ENCODE measurements around the gene EPN2. TPM values are rescaled to one million over a fixed set of nuclear protein-coding genes. Genes with fewer than 3 reads are reported as not detected.
"Not testable (repeated sequence)": the region's sequence is repeated elsewhere in the genome, so short reads cannot be mapped to it uniquely, and the experiment has no call there.

The EPN2 gene
- 9.0 and 15.3 TPM in 2 replicates for total RNA-seq (2014; rRNA removed; shearing (Covaris generic))

DNA sequence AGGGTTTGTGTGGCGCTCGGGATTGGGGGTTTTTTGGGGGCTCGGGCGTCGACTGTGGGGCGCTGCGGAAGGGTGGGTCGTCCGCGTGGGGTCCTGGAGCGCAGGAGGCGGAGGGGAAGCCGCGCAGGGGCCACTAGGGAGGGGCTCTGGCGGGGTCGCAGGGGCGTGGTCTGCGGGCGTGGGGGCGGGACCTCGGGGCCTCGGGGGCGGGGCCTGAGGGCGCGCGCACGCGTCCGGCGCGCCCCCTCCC, at the start of gene EPN2:
Gene EPN2, plus strand, starts transcription at position 228 of the 250 bp plus-strand sequence. CDS start 45,754 bp downstream, outside the sequence.
- DNase-seq (ENCODE audit: low read depth), result peak; percentile 15

DNA sequence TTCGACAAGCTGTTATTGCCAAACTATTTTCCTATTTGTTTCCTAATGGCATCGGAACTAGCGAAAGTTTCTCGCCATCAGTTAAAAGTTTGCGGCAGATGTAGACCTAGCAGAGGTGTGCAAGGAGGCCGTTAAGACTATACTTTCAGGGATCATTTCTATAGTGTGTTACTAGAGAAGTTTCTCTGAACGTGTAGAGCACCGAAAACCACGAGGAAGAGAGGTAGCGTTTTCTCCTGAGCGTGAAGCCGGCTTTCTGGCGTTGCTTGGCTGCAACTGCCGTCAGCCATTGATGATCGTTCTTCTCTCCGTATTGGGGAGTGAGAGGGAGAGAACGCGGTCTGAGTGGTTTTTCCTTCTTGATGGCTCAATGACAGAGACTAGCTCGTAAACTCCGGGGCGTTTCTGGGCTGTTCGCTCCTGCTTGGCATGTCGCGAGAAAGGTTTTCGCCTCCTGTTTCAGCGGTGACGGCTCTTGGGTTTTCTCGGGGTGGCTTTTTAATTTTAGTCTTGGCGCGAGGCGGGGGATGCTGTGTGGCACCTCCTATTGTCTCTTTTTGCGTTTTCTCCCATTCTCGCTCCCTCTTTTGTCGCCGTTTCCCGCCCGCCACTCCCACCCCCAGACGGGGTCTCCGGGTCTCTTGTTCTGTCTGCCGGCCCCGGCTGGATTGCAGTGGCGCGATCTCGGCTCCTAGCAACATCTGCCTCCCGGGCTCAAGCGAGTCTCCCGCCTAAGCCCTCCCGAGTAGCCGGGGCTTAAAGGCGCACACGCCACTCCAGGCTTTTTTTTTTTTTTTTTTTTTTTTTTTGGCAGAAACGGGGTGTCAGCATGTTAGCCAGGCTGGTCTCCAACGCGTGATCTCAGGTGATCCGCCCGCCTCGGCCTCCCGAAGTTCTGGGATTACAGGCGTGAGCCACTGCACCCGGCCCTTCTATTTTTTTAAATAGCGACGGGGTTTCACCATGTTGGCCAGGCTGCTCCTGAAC, 49.0 kb upstream of the EPN2 start:
- not testable (repeated sequence) for DNase-seq (ENCODE audit: low read depth)

DNA sequence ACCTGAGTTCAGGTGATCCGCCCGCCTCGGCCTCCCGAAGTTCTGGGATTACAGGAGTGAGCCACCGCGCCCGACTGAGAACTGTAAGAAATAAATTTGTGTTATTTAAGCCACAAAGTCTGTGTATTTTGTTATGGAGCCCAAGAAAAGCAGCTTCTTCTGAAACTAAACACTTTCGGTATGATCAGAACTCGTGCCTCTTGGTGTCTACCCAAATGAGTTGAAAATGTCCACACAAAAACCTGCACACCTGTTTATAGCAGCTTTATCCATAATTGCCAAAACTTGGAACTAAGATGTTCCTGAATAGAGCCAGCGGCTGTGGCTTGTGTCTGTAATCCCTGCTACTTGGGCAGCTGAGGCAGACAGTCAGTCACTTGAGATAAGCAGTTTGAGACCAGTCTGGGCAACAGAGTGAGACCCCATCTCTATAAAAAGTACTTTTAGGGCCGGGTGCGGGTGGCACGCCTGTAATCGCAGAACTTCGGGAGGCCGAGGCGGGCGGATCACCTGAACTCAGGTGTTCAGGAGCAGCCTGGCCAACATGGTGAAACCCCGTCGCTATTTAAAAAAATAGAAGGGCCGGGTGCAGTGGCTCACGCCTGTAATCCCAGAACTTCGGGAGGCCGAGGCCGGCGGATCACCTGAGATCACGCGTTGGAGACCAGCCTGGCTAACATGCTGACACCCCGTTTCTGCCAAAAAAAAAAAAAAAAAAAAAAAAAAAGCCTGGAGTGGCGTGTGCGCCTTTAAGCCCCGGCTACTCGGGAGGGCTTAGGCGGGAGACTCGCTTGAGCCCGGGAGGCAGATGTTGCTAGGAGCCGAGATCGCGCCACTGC, 48.1 kb upstream of the EPN2 start:
- DNase-seq (ENCODE audit: low read depth), result not testable (repeated sequence)

DNA sequence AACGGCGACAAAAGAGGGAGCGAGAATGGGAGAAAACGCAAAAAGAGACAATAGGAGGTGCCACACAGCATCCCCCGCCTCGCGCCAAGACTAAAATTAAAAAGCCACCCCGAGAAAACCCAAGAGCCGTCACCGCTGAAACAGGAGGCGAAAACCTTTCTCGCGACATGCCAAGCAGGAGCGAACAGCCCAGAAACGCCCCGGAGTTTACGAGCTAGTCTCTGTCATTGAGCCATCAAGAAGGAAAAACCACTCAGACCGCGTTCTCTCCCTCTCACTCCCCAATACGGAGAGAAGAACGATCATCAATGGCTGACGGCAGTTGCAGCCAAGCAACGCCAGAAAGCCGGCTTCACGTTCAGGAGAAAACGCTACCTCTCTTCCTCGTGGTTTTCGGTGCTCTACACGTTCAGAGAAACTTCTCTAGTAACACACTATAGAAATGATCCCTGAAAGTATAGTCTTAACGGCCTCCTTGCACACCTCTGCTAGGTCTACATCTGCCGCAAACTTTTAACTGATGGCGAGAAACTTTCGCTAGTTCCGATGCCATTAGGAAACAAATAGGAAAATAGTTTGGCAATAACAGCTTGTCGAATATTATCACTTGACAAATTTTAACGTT, 47.3 kb upstream of the EPN2 start:
- DNase-seq (ENCODE audit: low read depth), result not testable (repeated sequence)

DNA sequence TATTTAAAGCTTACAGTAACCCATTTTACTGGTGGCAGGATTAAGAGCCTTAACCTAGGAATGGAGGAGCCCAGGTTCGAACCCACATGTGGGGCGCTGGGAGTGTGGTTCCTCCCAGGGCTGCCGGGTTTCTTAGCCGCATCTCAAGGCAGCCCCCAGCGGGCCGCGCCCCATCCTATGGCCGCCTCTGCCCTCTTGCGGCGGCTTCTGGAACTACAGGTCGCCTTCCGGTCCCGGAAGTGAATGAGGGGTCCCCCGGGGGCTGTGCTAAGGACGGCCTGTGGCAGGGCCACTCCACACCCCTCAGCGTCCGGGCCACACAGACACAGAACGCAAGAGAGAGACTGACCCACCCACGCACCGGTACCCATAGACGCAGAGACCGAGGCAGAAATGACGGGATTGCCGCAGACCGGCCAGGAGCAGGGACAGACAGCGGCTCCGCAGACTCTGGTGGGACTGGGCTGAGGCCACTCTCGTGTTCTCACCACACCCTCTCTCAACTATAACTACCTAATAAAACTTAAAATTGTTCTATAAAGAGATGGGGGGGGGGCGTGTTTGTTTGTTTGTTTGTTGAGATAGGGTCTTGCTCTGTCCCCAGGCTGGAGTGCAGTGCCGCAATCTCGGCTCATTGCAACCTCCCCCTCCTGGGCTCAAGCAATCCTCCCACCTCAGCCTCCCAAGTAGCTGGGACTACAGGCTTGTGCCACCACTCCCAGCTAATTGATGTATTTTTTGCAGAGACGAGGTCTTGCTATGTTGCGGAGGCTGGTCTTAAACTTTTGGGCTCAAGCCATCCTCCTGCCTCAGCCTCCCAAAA, 40.6 kb upstream of the EPN2 start:
- DNase-seq (ENCODE audit: low read depth), result not testable (repeated sequence)

DNA sequence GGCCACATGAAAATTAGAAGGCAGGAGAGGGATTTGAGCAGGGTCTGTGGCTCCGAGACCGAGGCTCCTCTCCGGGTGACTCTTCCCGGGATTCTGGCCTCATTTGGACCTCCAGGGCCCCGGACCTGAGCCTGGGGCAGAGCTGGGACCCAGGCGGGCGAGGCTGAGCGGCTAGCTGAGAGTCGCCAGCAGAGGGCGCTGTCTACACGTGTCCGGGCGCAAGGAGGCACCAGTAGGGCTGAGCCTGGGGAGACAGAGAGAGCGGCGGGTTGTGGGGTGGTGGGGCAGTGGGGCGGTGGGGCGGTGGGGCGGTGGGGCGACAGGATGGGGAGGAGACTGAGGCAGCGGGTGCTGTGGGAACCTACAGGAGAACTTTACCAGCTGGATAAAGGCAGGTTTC, 34.7 kb upstream of the EPN2 start:
- not testable (repeated sequence) for DNase-seq (ENCODE audit: low read depth)

DNA sequence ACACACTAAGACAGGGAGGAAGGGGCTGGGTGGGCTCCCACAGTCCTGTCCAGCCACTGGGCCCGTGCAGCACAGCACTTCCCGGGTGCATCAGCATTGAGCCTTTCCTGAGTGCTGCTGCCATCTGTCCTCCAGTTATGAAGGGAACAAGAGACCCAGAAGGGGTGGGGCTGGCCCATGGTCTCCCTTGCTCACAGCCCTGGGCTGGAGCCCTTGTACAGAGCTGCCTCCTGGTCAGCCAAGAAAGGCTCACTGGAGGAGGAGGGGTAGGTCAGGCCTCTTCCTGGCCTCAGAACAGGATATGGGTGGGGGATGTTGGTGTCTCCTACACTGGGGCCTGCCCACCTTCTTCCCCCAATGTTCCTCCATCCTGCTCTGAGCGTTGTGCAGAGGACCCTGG, 33.7 kb upstream of the EPN2 start:
- not testable (repeated sequence) for DNase-seq (ENCODE audit: low read depth)

DNA sequence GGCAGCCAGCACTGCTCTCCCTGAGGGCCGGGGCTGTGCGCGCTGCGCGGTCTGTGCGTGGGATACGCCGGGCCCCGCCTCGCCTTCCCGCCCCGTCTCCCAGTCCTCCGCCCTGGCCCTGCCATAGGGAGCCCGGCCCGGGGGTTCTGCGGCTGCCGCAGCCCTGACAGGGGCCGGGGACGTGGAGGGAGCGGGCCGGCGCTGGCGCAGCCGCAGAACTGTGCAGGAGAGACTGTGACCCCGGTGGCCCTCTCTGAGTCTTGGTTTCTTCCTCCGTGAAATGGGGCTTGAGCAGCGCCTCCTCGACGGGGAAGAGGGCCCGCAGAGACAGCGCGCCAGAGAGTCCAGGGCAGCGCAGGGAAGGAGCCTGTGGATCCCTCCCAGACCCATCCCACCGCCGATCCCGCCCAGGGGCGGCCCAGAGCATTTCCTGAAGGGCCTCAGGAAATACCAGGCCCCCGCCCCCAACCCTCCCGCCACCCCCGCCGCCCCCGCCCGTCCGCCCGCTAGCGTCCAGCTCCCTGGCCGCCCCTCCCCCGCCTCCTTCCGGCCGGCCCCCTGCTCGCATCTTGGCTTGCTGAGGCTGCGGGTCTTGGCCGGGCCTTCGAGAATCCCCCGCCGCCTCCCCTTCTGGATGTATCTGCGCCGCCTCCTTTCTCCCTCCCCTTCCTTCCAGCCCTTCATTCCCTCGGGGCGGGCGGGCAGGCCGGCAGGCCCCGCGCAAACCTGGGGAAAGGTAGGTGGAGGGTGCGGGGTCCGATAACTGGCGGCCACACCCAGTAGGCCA, 21.9 kb upstream of the EPN2 start:
- not testable (repeated sequence) for DNase-seq (ENCODE audit: low read depth)

DNA sequence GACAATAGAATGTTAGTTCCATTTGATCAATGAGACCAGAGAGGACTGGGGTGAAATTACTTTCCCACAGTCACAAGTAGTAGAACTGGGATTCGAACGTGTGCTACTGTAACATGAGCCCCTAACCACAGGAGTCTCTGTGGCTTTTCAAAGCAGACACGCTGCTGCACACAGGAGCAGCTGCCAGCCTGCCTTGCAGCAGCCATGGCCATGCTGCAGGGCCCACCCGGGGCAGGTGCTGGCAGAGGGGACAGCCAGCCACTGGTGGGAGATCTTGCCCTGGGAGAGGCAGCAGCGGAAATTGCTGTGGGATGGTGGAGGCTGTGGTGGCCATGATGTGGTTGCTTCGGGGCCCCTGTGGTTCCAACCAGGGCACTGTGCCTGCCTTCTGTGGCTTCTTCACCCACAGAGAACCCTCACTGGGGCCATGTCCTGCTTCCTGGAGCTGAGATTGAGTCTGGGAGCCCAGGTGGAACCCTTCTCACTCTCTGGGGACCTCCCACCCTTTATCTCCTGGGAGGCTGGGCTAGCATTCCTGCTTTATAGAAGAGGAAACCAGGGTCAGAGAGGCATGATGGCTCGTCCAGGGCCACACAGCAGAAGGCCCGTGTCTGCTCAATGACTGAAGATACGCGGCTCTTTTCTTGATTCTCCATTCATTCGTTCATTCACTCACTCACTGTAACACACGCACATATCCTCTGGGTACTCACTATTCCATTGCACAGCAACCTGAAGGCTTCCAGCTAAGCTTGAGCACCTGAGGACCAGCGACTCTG, 20.8 kb upstream of the EPN2 start:
- not testable (repeated sequence) for DNase-seq (ENCODE audit: low read depth)

DNA sequence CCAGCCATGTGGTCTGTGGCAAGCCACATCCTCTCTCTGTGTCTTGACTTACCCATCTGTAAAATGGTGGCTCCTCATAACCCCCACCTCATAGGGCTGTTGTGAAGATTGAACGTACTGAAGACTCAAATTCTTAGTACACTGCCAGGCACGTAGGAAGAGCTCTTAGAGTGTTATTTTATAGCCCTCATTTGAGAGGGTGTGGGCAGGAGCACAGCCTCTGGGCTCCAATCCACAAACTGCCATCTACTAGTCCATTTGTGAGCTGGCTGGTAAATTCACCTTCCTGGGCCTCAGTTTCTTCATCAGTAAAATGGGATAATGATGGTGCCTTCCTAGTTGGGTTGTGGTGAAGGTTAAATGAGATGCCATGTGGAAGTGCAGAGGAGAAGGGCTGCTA, 18.3 kb upstream of the EPN2 start:
- not testable (repeated sequence) for DNase-seq (ENCODE audit: low read depth)

DNA sequence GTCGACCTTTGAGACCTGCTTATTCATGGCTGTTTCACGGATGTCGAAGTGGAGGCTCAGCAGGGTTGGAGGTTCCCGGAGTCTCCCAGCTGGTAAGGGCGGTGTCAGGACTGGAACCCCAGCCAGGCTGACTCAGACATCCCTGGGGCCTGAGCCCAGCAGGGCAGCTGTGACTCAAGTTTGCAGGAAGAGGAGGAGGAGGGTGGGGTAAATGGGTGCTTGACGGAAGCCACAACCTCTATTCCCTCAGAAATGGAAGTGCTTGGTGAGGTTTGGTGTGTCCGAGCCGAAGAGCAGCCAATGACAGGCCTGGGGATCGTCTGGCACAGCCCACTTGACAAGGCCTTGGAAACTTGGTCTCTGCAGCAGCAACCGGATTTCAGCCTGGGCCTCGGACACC, 17.8 kb upstream of the EPN2 start:
- DNase-seq (ENCODE audit: low read depth), result not testable (repeated sequence)

DNA sequence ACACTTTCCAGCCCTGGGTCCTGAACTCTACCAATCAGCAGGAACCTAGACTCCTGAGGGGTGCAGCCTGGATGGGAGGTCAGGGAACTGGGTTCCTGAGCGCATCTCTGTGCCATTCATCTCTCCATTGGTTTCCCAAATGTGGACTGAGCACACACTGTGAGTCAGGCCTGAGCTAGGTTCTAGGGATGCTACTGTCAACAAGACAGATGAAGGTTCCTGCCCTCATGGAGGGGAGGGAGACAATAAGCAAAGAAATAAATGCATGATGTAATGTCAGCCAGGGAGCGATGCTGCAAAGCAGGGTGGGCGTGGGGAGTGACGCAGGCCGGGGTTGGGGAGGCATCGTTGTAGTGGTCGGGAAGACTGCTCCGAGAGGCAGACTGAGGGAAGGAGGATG, 17.0 kb upstream of the EPN2 start:
- DNase-seq (ENCODE audit: low read depth), result not testable (repeated sequence)

DNA sequence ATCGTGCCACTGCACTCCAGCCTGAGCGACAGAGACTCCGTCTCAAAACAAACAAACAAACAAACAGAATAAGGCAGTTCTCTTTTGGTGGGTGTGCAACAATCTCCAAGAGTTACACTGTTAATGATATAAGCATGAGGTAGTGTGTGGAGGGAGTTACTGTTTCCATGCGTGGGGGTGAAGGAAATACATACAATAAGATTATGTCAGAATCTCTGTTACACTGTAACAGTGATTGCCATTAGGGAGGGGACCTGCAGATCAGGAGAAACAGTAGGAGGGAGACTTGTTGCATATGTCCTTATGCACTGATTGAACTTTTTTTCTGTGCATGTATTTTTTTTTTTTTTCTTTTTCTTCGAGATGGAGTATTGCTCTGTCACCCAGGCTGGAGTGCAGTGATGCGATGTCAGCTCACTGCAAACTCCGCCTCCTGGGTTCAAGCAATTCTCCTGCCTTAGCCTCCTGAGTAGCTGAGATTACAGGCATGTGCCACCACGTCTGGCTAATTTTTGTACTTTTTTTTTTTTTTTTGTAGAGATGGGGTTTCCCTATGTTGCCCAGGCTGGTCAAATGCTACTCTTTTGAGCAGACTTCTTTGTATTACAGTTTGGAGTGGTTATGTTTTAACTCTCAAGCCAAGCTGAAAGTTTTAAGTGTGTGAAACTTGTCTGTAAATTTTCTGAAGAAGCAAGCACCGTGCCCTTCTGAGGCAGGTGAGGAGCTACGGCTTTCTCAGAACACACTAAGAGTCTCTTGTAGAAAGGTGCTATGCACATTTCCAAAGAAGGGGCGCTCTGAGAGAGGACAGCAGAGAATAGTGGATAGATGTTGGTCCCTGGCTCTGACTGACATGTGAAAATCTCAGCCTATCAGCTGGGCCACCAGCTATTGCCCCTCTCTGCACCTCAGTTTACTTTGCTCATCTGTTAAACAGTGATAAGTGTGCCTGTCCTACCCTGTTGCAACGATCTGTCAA, 10.3 kb upstream of the EPN2 start:
- DNase-seq (ENCODE audit: low read depth), result not testable (repeated sequence)

DNA sequence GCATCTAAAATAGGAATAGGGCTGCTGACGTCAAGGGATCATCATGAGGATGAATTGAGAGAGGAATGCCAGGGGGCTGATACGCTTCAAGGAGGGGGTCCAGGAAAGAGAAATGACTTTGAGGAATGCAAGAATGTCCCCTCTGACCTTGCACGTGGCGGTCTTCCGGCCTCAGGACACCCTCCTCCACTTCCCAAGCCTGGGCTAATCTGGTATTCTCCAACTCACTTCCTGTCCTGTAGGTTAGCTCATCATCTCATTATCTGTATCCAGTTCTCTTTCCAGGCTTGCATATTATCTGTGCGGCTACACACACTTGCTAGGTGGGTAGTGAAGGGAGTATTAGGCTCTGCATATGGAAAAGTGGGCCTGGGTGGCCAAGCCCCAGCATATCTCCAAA, 2.5 kb upstream of the EPN2 start:
- not testable (repeated sequence) for DNase-seq (ENCODE audit: low read depth)

DNA sequence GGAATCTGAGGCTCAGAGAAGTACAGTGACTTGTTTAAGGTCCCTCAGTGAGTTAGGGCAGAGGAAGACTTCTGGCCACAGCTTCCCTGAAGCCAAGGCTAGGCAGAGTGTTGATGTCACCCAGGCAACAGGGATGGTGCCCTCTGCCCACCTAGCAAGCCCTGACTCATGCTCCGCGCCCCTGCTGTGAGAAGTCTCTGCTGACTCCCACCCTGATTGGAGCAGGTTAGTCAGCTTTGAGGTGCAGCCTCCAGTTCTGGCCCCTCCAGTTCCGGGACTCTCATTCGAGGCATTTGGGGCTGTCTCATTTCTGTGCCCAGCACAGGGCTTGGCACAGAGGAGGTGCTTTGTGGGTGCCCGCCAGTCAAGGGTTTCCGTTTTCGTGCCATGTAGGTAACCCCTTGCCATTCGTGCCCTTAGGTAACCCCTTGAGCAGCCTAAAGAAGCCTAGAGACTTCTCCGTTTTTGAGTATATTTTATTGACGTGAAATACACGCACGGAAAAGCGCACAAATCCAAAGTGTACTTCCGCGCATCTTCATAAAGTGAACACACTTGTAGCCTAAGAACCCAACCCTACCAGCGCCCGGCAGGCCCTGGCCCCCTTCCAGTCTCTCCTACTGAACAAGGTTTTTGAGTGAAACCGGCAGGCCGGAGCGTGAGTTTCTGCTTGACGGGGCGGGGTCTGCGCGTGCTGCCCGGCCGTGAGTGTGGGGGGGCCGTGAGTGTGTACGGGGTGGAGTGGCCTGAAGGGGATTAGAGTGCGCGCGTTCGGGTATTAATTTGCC, 621 bp upstream of the EPN2 start:
- DNase-seq (ENCODE audit: low read depth), result not testable (repeated sequence)

DNA sequence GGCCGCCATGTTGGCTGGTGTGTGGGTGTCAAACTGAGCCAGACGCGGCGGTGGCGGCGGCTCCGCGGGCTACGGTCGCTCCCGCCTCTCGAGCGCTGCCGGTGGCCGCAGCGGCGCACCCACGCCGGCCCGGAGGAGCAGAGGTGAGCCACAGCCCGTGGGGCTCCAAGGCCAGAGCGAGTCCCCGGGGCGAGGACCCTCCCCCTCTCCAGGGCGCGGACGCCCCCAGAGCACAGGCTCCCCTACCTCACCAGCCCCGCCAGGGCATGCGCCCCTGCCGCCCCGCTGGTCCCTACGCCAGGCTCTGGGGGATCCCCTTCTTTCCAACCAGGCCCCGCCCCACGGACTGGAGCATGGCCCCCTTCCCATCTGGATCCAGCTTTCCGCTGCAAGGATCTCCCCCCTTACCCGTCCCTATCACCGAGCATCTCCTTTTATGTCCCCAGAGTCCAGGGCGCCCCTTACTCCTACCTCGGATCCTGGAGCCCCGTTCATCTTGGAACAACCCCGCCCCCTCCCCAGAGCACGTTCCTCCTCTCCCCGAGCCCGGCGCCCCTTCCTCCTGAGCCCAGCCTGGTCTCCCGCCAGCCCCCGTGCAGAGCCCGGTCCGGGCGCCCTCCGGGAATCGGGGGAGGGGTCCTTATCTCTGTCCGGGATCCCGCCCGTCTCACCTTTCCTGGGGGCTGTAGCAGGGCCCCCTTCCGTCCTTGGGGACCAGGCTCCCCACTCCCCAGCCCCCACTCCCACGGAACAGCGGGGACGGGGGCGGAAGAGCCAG, 412 bp downstream of the EPN2 start:
- DNase-seq (ENCODE audit: low read depth), result peak; percentile 8

DNA sequence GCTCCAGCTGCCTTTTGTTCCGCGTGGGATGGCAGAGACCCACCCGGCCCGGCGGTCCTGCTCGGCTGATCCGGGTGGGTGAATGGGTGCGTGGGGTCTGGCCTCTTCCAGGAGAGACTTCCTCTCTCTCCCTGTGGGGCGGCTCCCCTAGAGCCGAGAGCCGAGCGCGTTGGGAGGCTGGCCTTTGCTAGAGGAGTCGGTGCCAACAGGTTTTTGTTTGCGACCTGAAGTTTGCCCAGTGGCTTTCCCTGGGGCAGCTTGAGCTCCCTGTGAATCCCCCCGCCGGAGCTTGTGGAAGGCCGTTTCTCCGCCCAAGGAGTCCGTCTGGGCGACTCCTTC, 970 bp downstream of the EPN2 start:
- DNase-seq (ENCODE audit: low read depth), result peak; percentile 22

All from RPMI7951 (cell line).